ENCODE measurements around the gene TACSTD2. TPM values are rescaled to one million over a fixed set of nuclear protein-coding genes. Genes with fewer than 3 reads are reported as not detected.

Gene TACSTD2
- polyA plus RNA-seq, 1 experiment = 0.16 TPM

DNA sequence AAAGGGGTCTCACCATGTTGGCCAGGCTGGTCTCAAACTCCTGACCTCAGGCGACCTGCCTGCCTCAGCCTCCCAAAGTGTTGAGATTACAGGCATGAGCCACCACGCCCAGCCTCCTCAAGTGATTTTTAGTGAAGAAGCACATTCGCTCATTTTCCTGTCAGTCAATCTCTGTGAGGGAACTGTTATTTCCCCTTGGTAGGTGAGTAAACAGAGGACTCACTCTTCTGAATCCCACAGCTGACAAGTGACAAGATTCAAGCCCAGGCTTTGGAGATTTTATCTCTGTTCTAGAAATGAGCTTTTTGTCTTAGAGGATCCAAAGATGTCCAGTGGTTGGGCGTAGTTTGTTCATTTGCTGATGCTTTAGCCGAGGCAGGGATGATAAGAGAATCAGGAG is 43.9 kb upstream of the TACSTD2 start:
- CTCF ChIA-PET = no interaction called here
- POLR2A ChIA-PET = no interaction called here

DNA sequence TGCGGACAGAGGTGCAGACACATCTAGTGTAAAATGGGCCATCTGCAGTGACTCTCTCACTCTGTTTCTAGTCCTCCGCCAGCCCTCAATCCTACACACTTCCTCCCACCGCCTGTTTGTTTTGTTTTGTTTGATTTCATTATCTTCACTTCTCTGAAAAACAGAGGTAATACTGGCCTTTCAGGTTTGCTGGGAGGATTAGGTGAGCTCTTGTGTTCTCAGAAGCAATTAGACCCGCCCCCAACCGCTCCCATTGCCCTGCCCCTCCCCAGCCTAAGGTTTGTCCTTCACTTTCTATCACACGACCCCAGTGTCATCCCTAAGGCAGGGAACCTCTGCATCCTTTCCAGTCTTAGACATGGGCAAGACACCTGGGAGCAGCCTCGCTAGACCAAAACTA is 43.2 kb upstream of the TACSTD2 start:
- H3K27me3 ChIP-seq (ENCODE audit: control insufficient read depth, insufficient read depth, low read length) = no peaks in the 10 kb centered on the region
- TF ChIP-seq, protein P1, sequence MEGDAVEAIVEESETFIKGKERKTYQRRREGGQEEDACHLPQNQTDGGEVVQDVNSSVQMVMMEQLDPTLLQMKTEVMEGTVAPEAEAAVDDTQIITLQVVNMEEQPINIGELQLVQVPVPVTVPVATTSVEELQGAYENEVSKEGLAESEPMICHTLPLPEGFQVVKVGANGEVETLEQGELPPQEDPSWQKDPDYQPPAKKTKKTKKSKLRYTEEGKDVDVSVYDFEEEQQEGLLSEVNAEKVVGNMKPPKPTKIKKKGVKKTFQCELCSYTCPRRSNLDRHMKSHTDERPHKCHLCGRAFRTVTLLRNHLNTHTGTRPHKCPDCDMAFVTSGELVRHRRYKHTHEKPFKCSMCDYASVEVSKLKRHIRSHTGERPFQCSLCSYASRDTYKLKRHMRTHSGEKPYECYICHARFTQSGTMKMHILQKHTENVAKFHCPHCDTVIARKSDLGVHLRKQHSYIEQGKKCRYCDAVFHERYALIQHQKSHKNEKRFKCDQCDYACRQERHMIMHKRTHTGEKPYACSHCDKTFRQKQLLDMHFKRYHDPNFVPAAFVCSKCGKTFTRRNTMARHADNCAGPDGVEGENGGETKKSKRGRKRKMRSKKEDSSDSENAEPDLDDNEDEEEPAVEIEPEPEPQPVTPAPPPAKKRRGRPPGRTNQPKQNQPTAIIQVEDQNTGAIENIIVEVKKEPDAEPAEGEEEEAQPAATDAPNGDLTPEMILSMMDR (IDR thresholded peaks at IDR 0.05; ENCODE audit: insufficient read depth, low read depth, low read length) = no peak
- ChIA-PET CTCF (no interaction called here), POLR2A (no interaction called here)
- no peak overlapping the region for H3K4me3 ChIP-seq (ENCODE audit: low read depth, low read length)
- DNase-seq (ENCODE audit: low read depth) = no peak
- H3K36me3 ChIP-seq (ENCODE audit: control insufficient read depth, insufficient read depth, low read length) = no peaks in the 10 kb centered on the region

More for the DNA sequence above, 43.9 kb upstream of the TACSTD2 start:
- Histone ChIP-seq H3K27me3 (ENCODE audit: control insufficient read depth, insufficient read depth, low read length) (no peaks in the 10 kb centered on the region), H3K36me3 (ENCODE audit: control insufficient read depth, insufficient read depth, low read length) (no peaks in the 10 kb centered on the region), H3K4me3 (ENCODE audit: low read depth, low read length) (no peak overlapping the region)
- TF ChIP-seq, protein P1 (IDR thresholded peaks at IDR 0.05; ENCODE audit: insufficient read depth, low read depth, low read length) = no peak
- DNase-seq (ENCODE audit: low read depth) = no peak

DNA sequence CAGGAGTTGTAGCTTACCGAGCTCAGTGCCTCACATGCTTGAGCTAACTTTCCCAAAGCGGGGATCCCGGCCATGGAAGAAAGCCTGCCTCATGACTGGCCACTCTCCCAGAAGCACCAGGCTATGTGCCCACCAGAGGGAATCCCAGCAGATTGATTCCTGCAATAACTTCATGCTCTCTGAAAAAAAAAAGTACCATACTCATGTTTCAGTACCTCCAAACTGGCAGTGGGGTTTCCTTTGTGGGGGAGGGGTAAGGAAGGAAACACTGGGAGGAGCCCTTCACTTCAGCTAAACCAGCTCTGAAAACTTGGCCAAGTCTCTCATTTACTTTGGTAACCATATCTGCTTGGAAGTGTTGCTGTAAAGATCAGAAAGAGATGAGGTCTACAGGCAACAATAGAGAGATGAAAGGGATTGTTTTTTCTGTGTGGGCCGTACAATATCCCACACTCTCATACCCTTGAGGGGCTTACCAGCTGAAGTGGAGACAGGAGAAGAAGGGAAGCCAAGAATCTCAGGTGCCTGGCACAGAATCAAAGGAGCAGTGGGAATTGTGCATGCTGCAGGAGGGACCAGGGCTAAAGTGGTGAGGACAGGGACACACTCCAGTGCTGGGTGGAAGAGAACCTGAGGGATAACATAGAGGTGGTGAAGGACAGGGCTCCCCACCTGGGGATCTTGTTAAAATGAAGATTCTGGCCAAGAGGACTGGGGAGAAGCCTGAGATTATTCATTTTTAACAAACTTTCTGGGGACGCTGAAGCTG is 42.4 kb upstream of the TACSTD2 start:
- CTCF ChIA-PET = interaction anchor here (0.6 to 1.1 kb wide), 3 partner anchors 9 to 1535 kb away, joined by 3 read pairs; no protein-coding TSS in a partner anchor

GRCh38 chr1:58618303-58618702 is 41.3 kb upstream of the TACSTD2 start:
- POLR2A ChIA-PET = interaction anchor here (0.6 to 1.1 kb wide), 3 partner anchors 28 to 508 kb away, joined by 3 to 6 read pairs (median 4); no protein-coding TSS in a partner anchor
- CTCF ChIA-PET = interaction anchor here (1.0 to 1.7 kb wide), 4 partner anchors 10 to 71 kb away, joined by 3 read pairs; no protein-coding TSS in a partner anchor
- DNase-seq (ENCODE audit: low read depth) = peak; percentile 89
- H3K36me3 ChIP-seq (ENCODE audit: control insufficient read depth, insufficient read depth, low read length) = no peaks in the 10 kb centered on the region
- no peak overlapping the region for H3K4me3 ChIP-seq (ENCODE audit: low read depth, low read length)
- H3K27me3 ChIP-seq (ENCODE audit: control insufficient read depth, insufficient read depth, low read length) = no peaks in the 10 kb centered on the region
- TF ChIP-seq, protein P1 (IDR thresholded peaks at IDR 0.05; ENCODE audit: insufficient read depth, low read depth, low read length) = no peak

More for the DNA sequence above, 42.4 kb upstream of the TACSTD2 start:
- no peaks in the 10 kb centered on the region for H3K36me3 ChIP-seq (ENCODE audit: control insufficient read depth, insufficient read depth, low read length)
- POLR2A ChIA-PET = no interaction called here
- no peaks in the 10 kb centered on the region for H3K27me3 ChIP-seq (ENCODE audit: control insufficient read depth, insufficient read depth, low read length)
- no peak for DNase-seq (ENCODE audit: low read depth)
- no peak overlapping the region for H3K4me3 ChIP-seq (ENCODE audit: low read depth, low read length)
- TF ChIP-seq, protein P1 (IDR thresholded peaks at IDR 0.05; ENCODE audit: insufficient read depth, low read depth, low read length) = no peak

- no peaks in the 10 kb centered on the region for H3K27me3 ChIP-seq (ENCODE audit: control insufficient read depth, insufficient read depth, low read length)
- TF ChIP-seq, protein P1 (IDR thresholded peaks at IDR 0.05; ENCODE audit: insufficient read depth, low read depth, low read length) = no peak
- ChIA-PET CTCF (no interaction called here), POLR2A (no interaction called here)
- no peak overlapping the region for H3K4me3 ChIP-seq (ENCODE audit: low read depth, low read length)
- H3K36me3 ChIP-seq (ENCODE audit: control insufficient read depth, insufficient read depth, low read length) = no peaks in the 10 kb centered on the region
- DNase-seq (ENCODE audit: low read depth) = no peak
Observed at GRCh38 chr1:58611861-58612385, 34.9 kb upstream of the TACSTD2 start.
